ENCODE results near the gene PARP1.

GRCh38 chr1:226447932-226448665 lies 40.2 kb upstream of the PARP1 start:
- no peak for TF ChIP-seq GATA2 (IDR thresholded peaks at IDR 0.05; ENCODE audit: low read depth, low read length)
- TF ChIP-seq GATA3 (IDR thresholded peaks at IDR 0.05; ENCODE audit: low read depth, low read length): no peak

Data from SH-SY5Y (cell line).